Measurements from ENCODE around the gene MED27.

DNA sequence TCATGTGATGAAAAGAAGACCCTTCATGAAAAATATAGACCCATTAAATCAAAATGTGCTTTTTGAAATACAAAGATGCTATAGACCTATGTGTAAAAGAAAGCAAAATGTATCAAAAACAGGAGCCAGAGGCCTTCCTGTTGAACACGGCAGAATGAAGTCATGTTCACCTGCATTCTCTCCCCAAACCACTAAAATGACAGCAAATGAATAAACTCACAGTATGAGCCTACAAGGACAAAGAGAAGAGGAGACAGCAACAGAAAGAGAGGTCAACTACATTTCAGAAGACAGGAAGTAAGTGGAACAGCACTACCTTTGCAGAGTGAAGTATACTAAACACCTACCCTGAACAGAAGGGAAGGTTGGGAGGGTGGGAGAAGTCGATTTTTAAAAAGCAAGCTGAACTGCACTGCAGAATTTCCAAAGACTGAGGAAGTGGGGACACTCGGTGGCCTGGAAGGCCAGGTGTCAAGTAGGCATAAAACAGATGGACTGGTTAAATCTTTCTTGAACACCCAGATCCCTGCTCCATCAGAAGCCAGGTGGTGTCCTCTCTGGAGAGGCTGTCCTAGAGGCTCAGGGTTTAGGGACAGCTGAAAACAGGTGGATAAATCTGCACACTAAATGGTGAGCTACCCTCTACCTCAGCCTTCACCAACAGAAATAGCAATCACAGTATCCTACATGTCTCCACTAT is 48.9 kb downstream of the MED27 start:
- TF ChIP-seq, protein P1, sequence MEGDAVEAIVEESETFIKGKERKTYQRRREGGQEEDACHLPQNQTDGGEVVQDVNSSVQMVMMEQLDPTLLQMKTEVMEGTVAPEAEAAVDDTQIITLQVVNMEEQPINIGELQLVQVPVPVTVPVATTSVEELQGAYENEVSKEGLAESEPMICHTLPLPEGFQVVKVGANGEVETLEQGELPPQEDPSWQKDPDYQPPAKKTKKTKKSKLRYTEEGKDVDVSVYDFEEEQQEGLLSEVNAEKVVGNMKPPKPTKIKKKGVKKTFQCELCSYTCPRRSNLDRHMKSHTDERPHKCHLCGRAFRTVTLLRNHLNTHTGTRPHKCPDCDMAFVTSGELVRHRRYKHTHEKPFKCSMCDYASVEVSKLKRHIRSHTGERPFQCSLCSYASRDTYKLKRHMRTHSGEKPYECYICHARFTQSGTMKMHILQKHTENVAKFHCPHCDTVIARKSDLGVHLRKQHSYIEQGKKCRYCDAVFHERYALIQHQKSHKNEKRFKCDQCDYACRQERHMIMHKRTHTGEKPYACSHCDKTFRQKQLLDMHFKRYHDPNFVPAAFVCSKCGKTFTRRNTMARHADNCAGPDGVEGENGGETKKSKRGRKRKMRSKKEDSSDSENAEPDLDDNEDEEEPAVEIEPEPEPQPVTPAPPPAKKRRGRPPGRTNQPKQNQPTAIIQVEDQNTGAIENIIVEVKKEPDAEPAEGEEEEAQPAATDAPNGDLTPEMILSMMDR (IDR thresholded peaks at IDR 0.05), result no peak
- TF ChIP-seq POLR2A (IDR thresholded peaks at IDR 0.05) (no peak), POLR2AphosphoS5 (IDR thresholded peaks at IDR 0.05; ENCODE audit: insufficient read depth in 1 of 2, low read depth in 1 of 2) (no peak)
